HEK293 (cell line): ENCODE measurements around the gene CIAPIN1.

Experiments used
- CTCF ChIA-PET: fragments of 350-600 bp; formaldehyde crosslinking; extraction: SDS; loops from one replicate; lab custom pipeline; 2021; ENCODE audit warnings: antibody characterized with exemption; lab: Yijun Ruan, JAX
- POLR2A ChIA-PET: fragments of 300-600 bp; formaldehyde crosslinking; extraction: SDS; loops from one replicate; lab custom pipeline; 2020; ENCODE audit warnings: antibody characterized with exemption, inconsistent platforms; lab: Yijun Ruan, JAX
- H3K27ac ChIP-seq: fragments of 200-500 bp; sonication (Bioruptor generic); 2 replicates; pipeline ENCODE4 v1.5.1; 2014; ENCODE audit warnings: low read depth, low read length, control low read depth, inconsistent platforms; ENCODE audit errors: extremely low read depth
- H3K36me3 ChIP-seq, 2 experiments: fragments of 200-500 bp in 1 of 2; sonication (Bioruptor generic) in 1 of 2; 1 replicate in 1 of 2; 2 replicates in 1 of 2; pipeline ENCODE4 v1.5.1; 2014 to 2017; ENCODE audit warnings: inconsistent platforms in 2 of 2, low read length in 2 of 2; ENCODE audit not compliant: control insufficient read depth in 2 of 2, insufficient read depth in 1 of 2
- H3K4me1 ChIP-seq: fragments of 200-500 bp; sonication (Bioruptor generic); 2 replicates; pipeline ENCODE4 v1.5.1; 2014; ENCODE audit warnings: mild to moderate bottlenecking, low read length, inconsistent platforms; ENCODE audit not compliant: control insufficient read depth, insufficient read depth
- H3K4me3 ChIP-seq: 2 replicates; pipeline ENCODE4 v1.5.1; 2011; ENCODE audit warnings: low read depth, mild to moderate bottlenecking, control low read depth, low read length, moderate library complexity
- H3K9me3 ChIP-seq: fragments of 200-500 bp; sonication (Bioruptor generic); 2 replicates; pipeline ENCODE4 v1.5.1; 2014; ENCODE audit warnings: low read depth, low read length, inconsistent platforms; ENCODE audit not compliant: control insufficient read depth, insufficient read depth
- CTCF ChIP-seq: fragments of 450-650 bp; formaldehyde crosslinking; IDR thresholded peaks from 2 replicates; pipeline ENCODE4 v1.5.1; 2016; ENCODE audit warnings: missing biosample characterization, missing genetic modification characterization
- PRDM2 ChIP-seq: fragments of 450-650 bp; formaldehyde crosslinking; IDR thresholded peaks from 2 replicates; pipeline ENCODE4 v1.5.1; 2016; ENCODE audit warnings: missing biosample characterization, missing genetic modification characterization, borderline replicate concordance
- TSHZ1 ChIP-seq: fragments of 450-650 bp; formaldehyde crosslinking; IDR thresholded peaks from 2 replicates; pipeline ENCODE4 v1.5.1; 2016; ENCODE audit warnings: missing biosample characterization, missing genetic modification characterization, borderline replicate concordance
- ZBTB48 ChIP-seq: fragments of 450-650 bp; formaldehyde crosslinking; IDR thresholded peaks from 2 replicates; pipeline ENCODE4 v1.5.1; 2016; ENCODE audit warnings: missing biosample characterization, missing genetic modification characterization
- ZFP69B ChIP-seq: fragments of 450-650 bp; formaldehyde crosslinking; IDR thresholded peaks from 2 replicates; pipeline ENCODE4 v1.5.1; 2016; ENCODE audit warnings: missing biosample characterization, missing genetic modification characterization
- ZNF248 ChIP-seq: fragments of 450-650 bp; formaldehyde crosslinking; IDR thresholded peaks from 2 replicates; pipeline ENCODE4 v1.5.1; 2017; ENCODE audit warnings: missing biosample characterization, missing genetic modification characterization
- ZNF292 ChIP-seq: fragments of 450-650 bp; formaldehyde crosslinking; IDR thresholded peaks from 2 replicates; pipeline ENCODE4 v1.5.1; 2016; ENCODE audit warnings: low read depth, missing biosample characterization, missing genetic modification characterization, borderline replicate concordance
- ZNF555 ChIP-seq: fragments of 450-650 bp; formaldehyde crosslinking; conservative IDR thresholded peaks from 2 replicates; pipeline ENCODE4 v1.5.1; 2017; ENCODE audit warnings: missing biosample characterization, mild to moderate bottlenecking, missing genetic modification characterization, inconsistent platforms
- TF ChIP-seq, protein P1 (sequence below): fragments of 450-650 bp; formaldehyde crosslinking; IDR thresholded peaks from 2 replicates; pipeline ENCODE4 v1.5.1; 2016; ENCODE audit warnings: missing biosample characterization, missing genetic modification characterization
- TF ChIP-seq, protein P2 (sequence below): fragments of 450-650 bp; formaldehyde crosslinking; IDR thresholded peaks from 2 replicates; pipeline ENCODE4 v1.5.1; 2016; ENCODE audit warnings: missing biosample characterization, missing genetic modification characterization, low read depth

CIAPIN1 gene

DNA sequence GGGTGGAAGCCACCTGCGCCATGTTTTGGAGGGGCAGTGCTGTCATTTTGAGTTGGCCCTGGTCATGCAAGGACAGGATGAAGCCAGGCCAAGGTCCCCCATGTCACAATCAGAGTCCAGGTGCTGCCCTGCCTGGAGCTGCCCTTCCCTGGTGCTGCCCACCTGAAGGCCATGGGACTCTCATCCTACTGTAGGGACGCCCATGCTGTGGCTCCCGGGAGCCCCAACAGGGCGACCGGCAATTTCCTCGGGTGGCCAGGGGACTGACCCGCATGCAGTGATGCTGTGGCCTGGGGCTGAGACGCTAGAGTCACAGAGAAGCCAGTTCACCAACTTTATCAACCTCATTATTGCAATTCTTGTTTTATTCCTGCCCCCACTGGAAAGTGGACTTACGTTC, 34.6 kb downstream of the CIAPIN1 start (continued):
- TF ChIP-seq PRDM2 = no peak

DNA sequence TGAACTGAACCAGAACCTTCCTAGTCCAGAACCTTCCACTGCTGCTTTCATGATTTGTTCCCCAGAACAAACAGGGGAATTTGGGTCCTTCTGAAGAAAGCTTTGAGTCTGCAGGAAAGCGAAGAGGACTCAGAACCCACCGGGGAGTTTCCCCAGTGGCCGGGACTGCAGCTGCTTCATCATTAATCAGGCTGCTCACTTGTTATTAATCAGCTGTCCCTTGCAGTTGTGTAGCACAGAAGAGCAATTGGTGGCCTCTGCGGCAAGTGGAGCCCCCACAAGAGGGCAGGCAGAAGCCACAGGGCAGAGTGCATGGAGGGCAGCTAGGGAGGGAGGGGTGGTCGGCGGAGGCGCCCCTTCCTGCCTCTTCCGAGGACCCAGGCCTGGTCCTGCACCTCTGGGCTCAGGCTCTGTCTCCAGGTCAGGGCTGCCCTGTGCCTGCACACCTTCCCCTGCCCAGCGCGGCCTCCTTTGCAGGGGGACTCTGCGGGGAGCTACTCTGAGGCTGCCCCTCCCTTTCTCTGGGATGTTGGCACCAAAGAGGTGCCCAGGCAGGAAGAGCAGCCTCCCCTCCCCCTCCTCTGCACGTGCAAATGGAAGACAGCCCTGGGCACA, 35.7 kb downstream of the CIAPIN1 start:
- H3K36me3 ChIP-seq = no peaks in the 10 kb centered on the region
- no peak overlapping the region for H3K4me3 ChIP-seq
- CTCF ChIA-PET = interaction anchor here (0.6 to 0.7 kb wide), 2 partner anchors 120 to 185 kb away, joined by 3 read pairs; no protein-coding TSS in a partner anchor
- no peaks in the 10 kb centered on the region for H3K9me3 ChIP-seq
- TF ChIP-seq, protein P1, sequence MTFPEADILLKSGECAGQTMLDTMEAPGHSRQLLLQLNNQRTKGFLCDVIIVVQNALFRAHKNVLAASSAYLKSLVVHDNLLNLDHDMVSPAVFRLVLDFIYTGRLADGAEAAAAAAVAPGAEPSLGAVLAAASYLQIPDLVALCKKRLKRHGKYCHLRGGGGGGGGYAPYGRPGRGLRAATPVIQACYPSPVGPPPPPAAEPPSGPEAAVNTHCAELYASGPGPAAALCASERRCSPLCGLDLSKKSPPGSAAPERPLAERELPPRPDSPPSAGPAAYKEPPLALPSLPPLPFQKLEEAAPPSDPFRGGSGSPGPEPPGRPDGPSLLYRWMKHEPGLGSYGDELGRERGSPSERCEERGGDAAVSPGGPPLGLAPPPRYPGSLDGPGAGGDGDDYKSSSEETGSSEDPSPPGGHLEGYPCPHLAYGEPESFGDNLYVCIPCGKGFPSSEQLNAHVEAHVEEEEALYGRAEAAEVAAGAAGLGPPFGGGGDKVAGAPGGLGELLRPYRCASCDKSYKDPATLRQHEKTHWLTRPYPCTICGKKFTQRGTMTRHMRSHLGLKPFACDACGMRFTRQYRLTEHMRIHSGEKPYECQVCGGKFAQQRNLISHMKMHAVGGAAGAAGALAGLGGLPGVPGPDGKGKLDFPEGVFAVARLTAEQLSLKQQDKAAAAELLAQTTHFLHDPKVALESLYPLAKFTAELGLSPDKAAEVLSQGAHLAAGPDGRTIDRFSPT (tag by site-specific recombination) = no peak
- TF ChIP-seq ZBTB48 (tag by site-specific recombination) = no peak
- TF ChIP-seq ZNF248 (tag by site-specific recombination) = no peak
- TF ChIP-seq, protein P2, sequence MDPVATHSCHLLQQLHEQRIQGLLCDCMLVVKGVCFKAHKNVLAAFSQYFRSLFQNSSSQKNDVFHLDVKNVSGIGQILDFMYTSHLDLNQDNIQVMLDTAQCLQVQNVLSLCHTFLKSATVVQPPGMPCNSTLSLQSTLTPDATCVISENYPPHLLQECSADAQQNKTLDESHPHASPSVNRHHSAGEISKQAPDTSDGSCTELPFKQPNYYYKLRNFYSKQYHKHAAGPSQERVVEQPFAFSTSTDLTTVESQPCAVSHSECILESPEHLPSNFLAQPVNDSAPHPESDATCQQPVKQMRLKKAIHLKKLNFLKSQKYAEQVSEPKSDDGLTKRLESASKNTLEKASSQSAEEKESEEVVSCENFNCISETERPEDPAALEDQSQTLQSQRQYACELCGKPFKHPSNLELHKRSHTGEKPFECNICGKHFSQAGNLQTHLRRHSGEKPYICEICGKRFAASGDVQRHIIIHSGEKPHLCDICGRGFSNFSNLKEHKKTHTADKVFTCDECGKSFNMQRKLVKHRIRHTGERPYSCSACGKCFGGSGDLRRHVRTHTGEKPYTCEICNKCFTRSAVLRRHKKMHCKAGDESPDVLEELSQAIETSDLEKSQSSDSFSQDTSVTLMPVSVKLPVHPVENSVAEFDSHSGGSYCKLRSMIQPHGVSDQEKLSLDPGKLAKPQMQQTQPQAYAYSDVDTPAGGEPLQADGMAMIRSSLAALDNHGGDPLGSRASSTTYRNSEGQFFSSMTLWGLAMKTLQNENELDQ (tag by site-specific recombination) = no peak
- no peak for TF ChIP-seq CTCF (tag by site-specific recombination)
- TF ChIP-seq ZNF555 (tag by site-specific recombination) = no peak
- no peak for TF ChIP-seq ZNF292 (tag by site-specific recombination)
- no peak for TF ChIP-seq ZFP69B (tag by site-specific recombination)
- no peak for TF ChIP-seq TSHZ1 (tag by site-specific recombination)
- TF ChIP-seq, all 188 proteins: peak for 0
- POLR2A ChIA-PET = no interaction called here
- Histone ChIP-seq H3K4me1 (no peaks in the 10 kb centered on the region), H3K27ac (no peak overlapping the region)
